GM21717 (cell line): ENCODE data around the gene LRRC59.
"Not testable (repeated sequence)": the region's sequence is repeated elsewhere in the genome, so short reads cannot be mapped to it uniquely, and the experiment has no call there.

Source experiments
- ATAC-seq: cut with Tn5 transposase; IDR thresholded peaks from one replicate; pipeline ENCODE4 v1.9.1; 2021; ENCODE audit warnings: mild to moderate bottlenecking, moderate library complexity; ENCODE audit not compliant: unreplicated experiment

Gene LRRC59

DNA sequence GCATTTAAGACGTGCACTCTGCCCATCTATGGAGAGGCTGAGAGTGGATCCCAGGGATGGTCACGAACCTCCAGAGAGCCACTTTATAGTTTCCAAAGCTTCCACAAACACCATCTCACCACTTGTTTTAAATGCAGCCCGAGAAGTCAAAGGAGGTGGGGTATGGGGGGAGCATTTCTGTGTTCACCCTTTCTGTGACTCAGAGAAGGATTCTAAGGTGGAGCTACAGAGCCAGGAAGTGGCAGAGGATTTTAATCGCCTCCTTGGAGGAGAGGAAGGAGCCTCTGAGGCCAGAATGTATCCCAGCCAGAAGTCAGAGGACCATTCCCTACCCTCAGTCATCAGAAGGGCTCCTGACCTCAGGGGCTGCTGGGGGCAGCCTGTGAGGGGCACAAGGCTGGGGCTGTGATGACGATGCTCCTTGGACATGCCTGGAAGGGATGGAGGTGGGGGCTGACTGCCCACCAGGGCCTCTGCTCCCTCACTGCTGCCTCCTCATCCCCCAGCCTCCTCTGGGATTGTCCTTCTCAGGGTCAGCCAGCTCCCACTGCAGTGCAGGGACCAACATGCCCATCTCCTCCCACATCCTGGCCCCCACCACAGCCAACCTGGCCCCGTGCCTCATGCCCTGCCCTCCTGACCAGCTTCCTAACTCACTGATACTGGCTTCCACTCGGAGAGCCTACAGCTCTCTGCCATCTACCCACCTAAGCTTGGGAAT, 48.6 kb downstream of the LRRC59 start:
- no peak for ATAC-seq

DNA sequence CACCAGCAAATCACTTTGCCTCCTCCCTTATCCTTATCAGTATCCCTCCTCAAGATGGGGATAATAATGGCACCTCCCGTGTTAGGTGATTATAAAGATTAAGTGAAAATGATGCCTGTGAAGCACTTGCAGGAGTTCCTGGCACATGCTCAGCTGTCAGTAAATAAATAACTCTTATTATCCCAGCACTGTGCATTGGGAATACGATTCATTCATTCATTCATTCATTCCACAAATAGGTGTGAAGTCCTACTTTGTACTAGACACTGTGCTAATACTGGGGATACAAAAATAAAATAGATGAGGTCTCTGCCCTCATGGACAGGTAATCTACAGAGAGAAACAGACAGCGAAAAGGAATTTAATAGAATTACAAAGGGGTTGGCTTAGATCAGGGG, 49.4 kb downstream of the LRRC59 start:
- no peak for ATAC-seq

DNA sequence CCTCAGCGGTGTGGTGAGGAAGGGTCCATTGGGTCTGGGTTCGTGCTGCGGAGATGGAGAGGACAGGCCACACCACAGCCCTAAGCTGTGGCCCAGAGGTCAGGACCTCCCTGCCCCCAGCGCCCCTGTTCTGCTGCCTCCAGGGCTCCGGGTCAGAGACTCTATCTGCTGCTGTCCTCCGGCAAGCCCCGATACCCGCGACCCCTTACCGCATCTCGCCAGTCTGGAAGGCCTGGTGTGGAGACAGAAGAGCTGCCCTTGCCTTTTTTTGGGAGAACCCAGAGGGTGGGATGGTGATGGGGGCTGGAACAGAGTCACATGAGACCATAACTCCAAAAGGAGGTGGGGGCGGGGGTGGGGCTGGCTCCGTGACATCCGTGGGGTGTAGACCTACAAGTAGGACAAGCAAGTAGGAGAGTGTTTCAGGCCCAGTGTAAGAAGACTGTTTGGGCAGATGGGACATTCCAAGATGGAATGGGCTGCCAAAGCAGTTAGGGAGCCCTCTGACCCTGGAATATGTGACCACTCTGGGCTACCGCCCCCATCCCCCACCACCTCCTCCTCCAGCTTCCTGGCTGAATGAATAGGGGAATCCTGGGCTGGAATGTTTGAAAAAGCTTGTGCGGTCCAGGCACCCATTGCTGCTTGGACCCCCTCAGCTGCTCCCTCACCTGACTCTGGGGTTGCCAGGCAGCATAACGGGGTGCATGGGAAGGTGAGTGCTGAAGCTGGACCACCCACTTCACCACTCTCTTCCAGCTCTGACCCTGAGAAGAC, 50.0 kb downstream of the LRRC59 start:
- no peak for ATAC-seq

DNA sequence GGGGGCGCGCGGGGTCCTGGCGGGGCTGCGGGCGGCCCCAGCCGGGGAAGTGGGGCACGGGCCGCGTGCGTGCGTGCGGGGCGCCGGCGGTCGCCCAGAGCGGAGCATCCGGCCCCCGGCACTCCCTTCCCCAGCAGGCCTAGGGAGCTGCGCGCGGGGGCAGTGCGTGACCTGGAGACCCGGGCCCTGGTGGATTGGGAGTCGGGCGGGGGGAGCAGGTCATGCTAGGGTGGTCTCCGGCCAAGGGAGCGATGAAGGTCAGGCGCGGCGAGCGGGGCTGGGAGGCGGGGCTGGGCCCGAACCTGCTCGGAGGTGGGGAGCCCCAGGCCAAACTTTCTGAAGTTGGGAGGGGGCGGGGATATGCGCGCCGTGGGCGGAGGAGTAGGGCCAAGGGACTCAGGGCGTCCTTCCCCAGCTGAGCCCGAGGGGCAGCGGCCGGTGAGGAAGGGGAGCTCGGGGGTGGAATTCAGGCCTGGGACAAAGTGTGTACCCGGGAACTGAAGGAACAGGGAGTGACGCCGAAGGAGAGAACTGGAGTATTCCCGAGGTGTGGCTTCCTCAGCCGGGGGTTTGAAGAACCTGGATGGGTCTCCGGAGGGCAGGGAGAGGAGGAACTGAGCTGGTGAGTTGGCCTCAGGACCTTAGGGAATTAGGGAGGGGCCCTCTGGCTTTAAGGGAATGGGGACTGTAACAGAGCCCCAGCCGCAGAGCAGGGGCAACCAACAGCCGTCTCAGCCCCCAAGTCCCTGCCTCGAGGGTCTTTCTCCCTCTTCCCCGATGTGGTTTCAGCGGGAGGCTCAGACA, 50.8 kb downstream of the LRRC59 start:
- peak; percentile 39 for ATAC-seq

DNA sequence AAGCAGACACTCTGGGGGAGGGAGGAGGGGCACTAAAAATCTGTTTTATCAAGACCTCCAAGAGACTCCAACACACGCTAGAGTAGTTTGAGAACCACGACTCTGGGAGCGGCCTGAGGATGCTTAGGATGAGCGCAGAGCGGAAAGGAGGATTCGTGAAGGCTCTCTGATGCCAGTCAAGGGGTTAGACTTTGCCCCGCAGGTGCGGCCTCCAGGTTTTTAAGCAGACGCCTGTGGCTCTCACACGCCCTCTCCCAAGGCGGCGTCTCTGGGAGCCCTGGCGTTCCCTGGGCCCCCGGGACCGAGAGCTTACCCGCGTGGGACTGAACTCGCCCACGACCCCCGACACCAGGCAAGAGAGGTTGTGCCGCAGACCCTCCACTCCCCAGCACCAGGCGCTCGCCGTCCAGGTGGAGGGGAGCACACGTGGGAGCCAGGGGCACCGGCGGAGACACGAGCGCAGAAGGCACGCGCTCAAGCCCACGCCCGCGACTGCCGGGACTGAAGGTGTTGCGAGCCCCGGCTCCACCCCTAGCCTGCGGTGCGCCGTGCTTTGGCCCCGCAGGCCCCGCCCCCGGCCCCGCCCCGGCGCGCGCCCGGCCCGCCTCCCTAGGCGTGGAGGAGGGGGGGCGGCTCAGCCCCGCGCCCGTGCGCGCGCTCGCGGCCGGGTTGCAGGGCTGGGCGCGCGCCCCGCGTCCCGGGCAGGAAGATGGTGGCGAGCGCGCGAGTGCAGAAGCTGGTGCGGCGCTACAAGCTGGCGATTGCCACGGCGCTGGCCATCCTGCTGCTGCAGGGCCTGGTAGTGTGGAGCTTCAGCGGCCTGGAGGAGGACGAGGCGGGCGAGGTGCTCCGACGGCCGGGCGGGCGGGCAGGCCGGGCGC, 51.7 kb downstream of the LRRC59 start, which contains the start of gene XYLT2:
Gene XYLT2 (plus strand): TSS at position 695 of the 881 bp plus-strand sequence. CDS start 15 bp downstream, at position 710.
- ATAC-seq = peak; percentile 67

DNA sequence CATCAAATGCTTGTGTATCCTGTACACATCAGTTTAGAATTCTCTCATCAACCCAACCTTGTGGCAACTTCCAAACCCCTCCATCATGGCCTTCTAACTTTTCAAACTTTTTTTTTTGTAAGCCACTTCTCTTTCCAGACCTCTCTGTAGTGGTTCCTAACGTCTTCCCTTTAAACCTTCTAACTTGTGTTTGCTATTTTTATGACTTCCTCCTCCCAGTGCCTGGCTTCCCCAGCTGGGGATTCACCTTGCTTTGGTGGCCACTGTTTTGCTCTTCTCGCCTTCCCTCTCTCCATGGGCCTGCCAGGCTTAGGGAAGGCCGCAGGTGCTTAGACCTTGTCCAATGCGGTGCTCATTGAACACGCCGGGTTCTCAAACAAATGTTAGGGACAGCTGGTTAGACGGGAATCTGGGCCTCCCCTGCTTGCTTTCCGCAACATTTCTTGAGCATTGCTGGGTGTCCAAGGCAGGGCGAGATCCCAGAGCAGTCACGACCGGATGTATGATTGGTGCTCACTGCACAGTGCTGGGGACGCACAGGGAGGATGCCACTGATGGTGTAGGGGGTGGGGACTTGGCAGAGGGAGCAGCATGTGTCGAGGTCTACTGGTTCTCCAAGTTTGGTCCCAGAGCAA, 52.5 kb downstream of the LRRC59 start:
- no peak for ATAC-seq

DNA sequence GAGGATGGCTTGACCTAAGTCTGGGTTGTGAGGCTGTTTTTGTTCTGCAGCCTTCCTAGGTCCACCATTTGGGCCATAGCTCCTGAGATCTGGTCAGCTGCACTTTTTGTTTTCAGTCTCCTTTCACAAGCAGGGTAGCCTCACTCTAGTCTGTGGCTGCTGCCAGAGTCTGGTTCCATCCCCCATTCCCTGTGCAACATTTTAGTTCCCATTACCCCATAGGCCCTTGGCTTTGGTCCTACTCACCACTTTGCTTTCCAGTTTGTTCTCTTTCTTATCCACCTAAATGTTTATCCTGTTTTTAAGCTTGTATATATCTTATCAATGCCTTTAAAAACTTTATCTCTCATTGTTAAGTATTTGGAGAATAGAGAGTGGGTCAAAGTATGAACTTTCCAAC, 57.9 kb downstream of the LRRC59 start:
- ATAC-seq = no peak

DNA sequence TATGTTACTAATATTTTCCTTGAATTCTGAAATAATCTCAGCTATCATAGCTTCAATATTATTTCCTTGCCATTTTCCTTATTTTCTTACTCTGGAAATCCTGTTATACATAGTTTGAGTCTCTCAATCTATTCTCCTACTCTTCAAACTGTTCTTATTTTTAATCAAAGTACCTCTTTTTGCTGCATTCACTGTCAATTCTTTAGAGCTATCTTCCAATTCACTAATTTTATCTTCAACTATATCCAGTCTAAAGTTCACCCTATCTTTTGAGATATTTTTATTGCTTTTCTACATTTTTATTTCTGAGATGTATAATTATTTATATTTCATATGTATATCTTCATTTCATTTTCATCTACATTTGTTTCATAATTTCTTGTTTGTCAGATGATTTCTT, 58.7 kb downstream of the LRRC59 start:
- ATAC-seq = no peak

DNA sequence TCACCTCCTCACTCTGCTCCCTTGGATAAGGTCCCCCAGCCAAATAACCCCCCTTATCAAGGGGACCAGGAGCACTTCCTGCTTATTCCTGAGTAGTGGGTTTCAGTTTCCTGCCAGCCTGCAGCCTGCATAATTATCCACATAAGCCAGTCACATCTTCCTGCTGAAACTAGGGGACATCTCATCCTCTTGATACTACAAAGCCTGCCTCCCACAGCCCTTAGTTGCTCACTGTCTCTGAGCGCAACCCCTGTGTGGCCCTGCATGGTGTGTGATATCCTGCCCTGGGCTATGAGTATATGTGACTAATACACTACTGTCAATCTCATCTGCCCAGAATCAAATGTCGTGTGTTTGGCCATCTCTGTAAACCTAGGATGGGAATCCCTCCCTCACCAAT, 59.4 kb downstream of the LRRC59 start:
- no peak for ATAC-seq

DNA sequence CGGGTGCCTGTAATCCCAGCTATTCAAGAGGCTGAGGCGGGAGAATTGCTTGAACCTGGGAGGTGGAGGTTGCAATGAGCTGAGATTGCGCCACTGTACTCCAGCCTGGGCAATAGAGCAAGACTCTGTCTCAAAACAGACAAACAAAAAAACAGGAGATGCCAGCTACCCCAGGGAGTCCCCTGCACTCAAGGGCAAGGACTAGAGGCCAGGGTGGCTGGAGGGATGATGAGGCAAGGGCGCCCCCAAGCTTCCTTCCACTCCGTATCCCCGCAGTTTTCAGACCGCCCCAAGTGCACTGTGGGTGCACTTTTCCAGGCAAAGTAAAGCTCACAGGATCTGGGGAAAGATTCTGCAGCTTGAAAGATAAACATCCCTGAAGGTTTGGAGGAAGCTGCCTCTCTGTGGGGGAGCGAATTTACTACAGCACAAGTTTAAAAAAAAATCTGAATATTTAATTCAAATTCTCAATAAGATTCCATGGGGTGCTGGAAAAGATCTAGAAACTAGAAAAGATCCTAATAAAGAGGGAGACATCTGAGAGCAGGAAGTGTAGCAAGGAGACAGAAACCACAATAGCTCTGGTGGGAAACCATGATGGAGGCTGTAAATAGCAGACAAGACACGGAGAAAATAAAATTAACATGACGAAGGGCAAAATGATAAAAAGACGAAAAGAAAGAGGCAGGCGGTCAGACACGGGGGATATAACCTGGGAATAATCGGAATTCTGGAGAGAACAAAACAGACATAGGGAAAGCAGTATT, 63.8 kb downstream of the LRRC59 start:
- not testable (repeated sequence) for ATAC-seq

DNA sequence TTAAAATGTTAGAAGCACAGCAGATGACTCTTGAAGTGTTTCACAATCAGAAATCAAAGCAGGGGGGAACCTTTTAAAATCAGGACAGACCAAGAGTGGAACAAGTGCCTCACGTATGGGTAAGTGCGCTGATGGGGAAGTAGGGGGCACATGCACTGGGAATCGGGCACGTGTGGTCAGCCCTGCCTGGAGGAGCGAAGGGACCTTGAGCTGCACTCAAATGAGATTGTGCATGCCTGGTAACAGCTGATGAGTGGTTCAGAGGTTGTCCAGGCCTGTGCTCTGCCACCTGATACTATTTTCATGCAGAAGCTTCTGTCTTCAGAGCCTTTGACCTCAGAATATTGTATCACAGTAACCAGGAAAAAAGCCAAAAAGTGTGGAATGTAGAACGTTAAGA, 65.1 kb downstream of the LRRC59 start:
- ATAC-seq = no peak
